Activated B cell treated with CpG ODN at 0.5 μM for 24 hours (primary cell): ENCODE results near the gene GLTPD2. TPM values are rescaled to one million over a fixed set of nuclear protein-coding genes. Genes with fewer than 3 reads are reported as not detected.

Experiments
- ATAC-seq: fragments of 200-7000 bp; cut with Tn5 transposase; one replicate; pipeline ENCODE4 v1.10.0; 2021; ENCODE audit warnings: low read depth, mild to moderate bottlenecking, moderate library complexity
- CTCF ChIA-PET: fragments of 350-600 bp; sonication (Branson Sonifier 250); formaldehyde crosslinking; loops from one replicate; lab custom pipeline; 2021; ENCODE audit warnings: antibody characterized with exemption; lab: Charles Lee
- POLR2A ChIA-PET: fragments of 350-600 bp; sonication (Branson Sonifier 250); formaldehyde crosslinking; loops from one replicate; lab custom pipeline; 2021; ENCODE audit warnings: antibody characterized with exemption; lab: Charles Lee
- DNase-seq: peaks from one replicate; pipeline ENCODE4 v3.0.0; 2022
- H3K27ac Mint-ChIP-seq: one replicate; pipeline ENCODE4 v1.8.0; 2020; ENCODE audit warnings: mixed read lengths
- H3K27me3 Mint-ChIP-seq: one replicate; pipeline ENCODE4 v1.8.0; 2021; ENCODE audit warnings: mixed read lengths
- H3K36me3 Mint-ChIP-seq: one replicate; pipeline ENCODE4 v1.8.0; 2021; ENCODE audit warnings: low read depth, mixed read lengths
- H3K4me1 Mint-ChIP-seq: one replicate; pipeline ENCODE4 v1.8.0; 2021; ENCODE audit warnings: mixed read lengths
- H3K4me3 Mint-ChIP-seq: one replicate; pipeline ENCODE4 v1.8.0; 2020; ENCODE audit warnings: mild to moderate bottlenecking, mixed read lengths
- H3K9me3 Mint-ChIP-seq: one replicate; pipeline ENCODE4 v1.8.0; 2020; ENCODE audit warnings: mixed read lengths
- CTCF ChIP-seq: fragments of 200-600 bp; IDR thresholded peaks from one replicate; pipeline ENCODE4 v1.8.0; 2022; ENCODE audit warnings: antibody characterized with exemption, mild to moderate bottlenecking
- intact Hi-C: fragments of 100-400 bp; cut with micrococcal nuclease; formaldehyde crosslinking; loops from one replicate; pipeline ENCODE4 v1.15.1; 2024
- total RNA-seq: library from RNA; stranded (reverse); gene quantifications from 2 replicates; pipeline ENCODE4 v1.2.3, GENCODE V29; 2022

The GLTPD2 gene
- total RNA-seq, 1 donor from 2014 or later: not detected

- intact Hi-C loops: no loop called here
- CTCF ChIA-PET: no interaction called here
Measured at GRCh38 chr17:4744999-4745969, 43.5 kb upstream of the GLTPD2 start.

GRCh38 chr17:4747847-4748246, 40.9 kb upstream of the GLTPD2 start:
- peaks cover 13% of the 10 kb centered on the region for H3K4me1 Mint-ChIP-seq
- intact Hi-C loops: no loop called here
- ChIA-PET CTCF (no interaction called here), POLR2A (interaction anchor here (0.7 kb wide), 1 partner anchor 396 kb away, joined by 5 read pairs; no protein-coding TSS in a partner anchor)
- H3K4me3 Mint-ChIP-seq: peak overlapping the region; percentile 55
- no peaks in the 10 kb centered on the region for H3K36me3 Mint-ChIP-seq
- TF ChIP-seq CTCF: no peak
- no peak for DNase-seq
- H3K27ac Mint-ChIP-seq: no peak overlapping the region
- peak; percentile 61 for ATAC-seq
- peaks cover 22% of the 10 kb centered on the region for H3K27me3 Mint-ChIP-seq
- no peaks in the 10 kb centered on the region for H3K9me3 Mint-ChIP-seq

More at GRCh38 chr17:4744999-4745969, 43.5 kb upstream of the GLTPD2 start:
- TF ChIP-seq CTCF: no peak
- Mint-ChIP-seq H3K4me3 (no peak overlapping the region), H3K27ac (no peak overlapping the region), H3K4me1 (peaks cover 16% of the 10 kb centered on the region), H3K27me3 (peaks cover 17% of the 10 kb centered on the region), H3K36me3 (no peaks in the 10 kb centered on the region), H3K9me3 (no peaks in the 10 kb centered on the region)
- ATAC-seq (no peak), DNase-seq (no peak)
- POLR2A ChIA-PET: no interaction called here

- no peak overlapping the region for H3K4me3 Mint-ChIP-seq
- H3K27ac Mint-ChIP-seq: no peak overlapping the region
- ATAC-seq (no peak), DNase-seq (no peak)
- H3K36me3 Mint-ChIP-seq: no peaks in the 10 kb centered on the region
- POLR2A ChIA-PET: no interaction called here
- no peak for TF ChIP-seq CTCF
- H3K27me3 Mint-ChIP-seq: peaks cover 23% of the 10 kb centered on the region
- peaks cover 13% of the 10 kb centered on the region for H3K4me1 Mint-ChIP-seq
- CTCF ChIA-PET: no interaction called here
- no peaks in the 10 kb centered on the region for H3K9me3 Mint-ChIP-seq
- intact Hi-C loops: no loop called here
Measured at GRCh38 chr17:4748686-4749085, 40.1 kb upstream of the GLTPD2 start.

- Mint-ChIP-seq H3K9me3 (no peaks in the 10 kb centered on the region), H3K4me3 (no peak overlapping the region), H3K36me3 (no peaks in the 10 kb centered on the region), H3K27ac (no peak overlapping the region), H3K4me1 (peaks cover 13% of the 10 kb centered on the region), H3K27me3 (peaks cover 24% of the 10 kb centered on the region)
- intact Hi-C loops: no loop called here
- no peak for TF ChIP-seq CTCF
- CTCF ChIA-PET: no interaction called here
- no peak for ATAC-seq
- POLR2A ChIA-PET: no interaction called here
- DNase-seq: no peak
Measured at GRCh38 chr17:4750606-4751005, 38.2 kb upstream of the GLTPD2 start.

GRCh38 chr17:4751932-4752331, 36.8 kb upstream of the GLTPD2 start:
- Mint-ChIP-seq H3K4me1 (peaks cover 13% of the 10 kb centered on the region), H3K4me3 (no peak overlapping the region), H3K27me3 (peaks cover 19% of the 10 kb centered on the region), H3K9me3 (no peaks in the 10 kb centered on the region), H3K27ac (no peak overlapping the region), H3K36me3 (no peaks in the 10 kb centered on the region)
- CTCF ChIA-PET: no interaction called here
- intact Hi-C loops: no loop called here
- TF ChIP-seq CTCF: no peak
- POLR2A ChIA-PET: no interaction called here
- DNase-seq (no peak), ATAC-seq (no peak)
